HG03521 (cell line): ENCODE data around the gene CACNA1D.

Source experiments
- ATAC-seq: cut with Tn5 transposase; IDR thresholded peaks from one replicate; pipeline ENCODE4 v1.9.1; 2021; ENCODE audit warnings: mild to moderate bottlenecking, moderate library complexity; ENCODE audit not compliant: unreplicated experiment

Gene CACNA1D

GRCh38 chr3:53818221-53819162 lies 324.1 kb downstream of the CACNA1D start:
- no peak for ATAC-seq

GRCh38 chr3:53819163-53819868 lies 324.9 kb downstream of the CACNA1D start:
- ATAC-seq: no peak

- ATAC-seq: no peak
Measured at GRCh38 chr3:53820084-53820483, 325.7 kb downstream of the CACNA1D start.

GRCh38 chr3:53820756-53821580 lies 326.6 kb downstream of the CACNA1D start:
- no peak for ATAC-seq

DNA sequence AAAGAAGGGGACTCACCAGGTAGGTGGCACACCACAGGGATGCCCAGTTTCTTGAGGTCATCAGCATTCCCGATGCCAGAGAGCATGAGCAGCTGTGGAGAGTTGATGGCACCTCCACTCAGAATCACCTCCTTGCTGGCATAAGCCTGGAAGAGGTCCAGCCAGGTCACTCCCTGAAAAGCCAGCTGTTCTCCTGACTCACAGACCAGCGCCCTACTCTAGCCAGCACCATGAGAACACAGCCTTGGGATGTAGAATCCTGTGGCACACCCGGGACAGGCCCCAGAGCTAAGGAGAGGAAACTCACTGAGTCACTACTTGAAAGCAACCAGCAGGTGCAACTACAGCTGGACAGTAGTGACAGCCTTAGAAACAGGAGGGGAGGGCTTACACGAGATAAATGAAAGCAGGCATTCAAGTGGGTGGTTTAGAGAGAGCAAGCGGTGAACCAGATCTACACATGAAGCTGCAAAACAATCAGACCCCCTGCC lies 327.3 kb downstream of the CACNA1D start:
- no peak for ATAC-seq

DNA sequence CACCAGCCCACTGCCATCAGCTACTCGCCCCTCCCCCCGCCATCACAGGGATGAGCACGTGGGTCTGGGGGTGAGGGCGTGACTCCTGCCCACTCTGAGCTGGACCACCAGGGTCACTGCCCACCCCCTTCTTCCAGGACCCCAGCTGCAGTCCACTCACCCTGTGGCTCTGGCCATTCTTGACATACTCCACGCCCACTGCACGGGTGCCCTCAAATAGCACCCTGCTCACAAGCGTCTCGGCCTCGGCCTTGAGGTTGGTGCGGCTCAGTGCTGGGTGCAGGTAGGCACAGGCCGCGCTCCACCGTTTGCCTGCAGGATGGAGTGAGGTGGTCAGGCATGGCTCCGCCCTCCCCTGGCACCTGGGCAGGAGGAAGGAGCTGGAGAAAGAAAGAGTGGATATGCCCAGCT lies 327.9 kb downstream of the CACNA1D start:
- no peak for ATAC-seq

DNA sequence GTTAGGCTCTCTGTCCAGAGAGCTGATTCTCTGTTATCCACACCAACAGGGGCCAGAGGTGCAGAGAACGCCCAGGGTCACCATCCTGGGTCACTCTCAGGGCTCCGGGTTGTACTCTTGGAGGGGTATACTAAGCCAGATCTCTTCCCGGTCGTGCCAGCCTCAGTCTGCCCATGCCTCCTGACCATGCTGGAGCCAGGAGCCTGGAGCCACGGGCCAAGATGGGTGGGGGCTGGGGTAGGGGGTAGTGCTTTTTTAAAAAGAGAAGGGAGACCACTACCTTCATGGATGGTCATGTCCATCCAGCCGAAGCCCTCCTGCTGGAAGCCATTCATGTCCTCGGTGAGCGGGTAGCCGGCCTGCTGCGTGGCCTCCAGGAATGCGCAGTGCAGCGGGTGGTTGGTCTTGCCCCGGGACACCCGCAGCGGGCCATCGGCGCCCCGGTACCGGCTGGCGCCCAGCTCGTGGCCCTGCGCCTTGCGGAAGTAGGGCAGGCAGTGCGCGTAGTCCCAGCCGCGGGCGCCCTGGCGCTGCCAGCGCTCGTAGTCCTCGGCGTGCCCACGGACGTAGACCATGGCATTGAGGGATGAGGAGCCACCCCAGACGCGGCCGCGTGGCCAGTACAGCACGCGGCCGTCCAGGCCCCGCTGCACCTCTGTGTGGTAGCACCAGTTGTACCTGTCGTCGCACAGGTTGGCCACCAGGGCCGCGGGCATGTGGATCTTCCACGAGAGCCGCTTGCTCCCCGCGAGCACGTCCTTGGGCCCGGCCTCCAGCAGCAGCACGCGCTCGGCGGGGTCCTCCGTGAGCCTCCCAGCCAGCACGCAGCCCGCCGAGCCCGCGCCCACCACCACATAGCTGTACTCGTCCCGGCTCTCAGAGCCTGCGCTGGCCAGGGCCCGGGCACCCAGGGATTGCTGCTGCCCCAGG lies 328.9 kb downstream of the CACNA1D start:
- no peak for ATAC-seq

DNA sequence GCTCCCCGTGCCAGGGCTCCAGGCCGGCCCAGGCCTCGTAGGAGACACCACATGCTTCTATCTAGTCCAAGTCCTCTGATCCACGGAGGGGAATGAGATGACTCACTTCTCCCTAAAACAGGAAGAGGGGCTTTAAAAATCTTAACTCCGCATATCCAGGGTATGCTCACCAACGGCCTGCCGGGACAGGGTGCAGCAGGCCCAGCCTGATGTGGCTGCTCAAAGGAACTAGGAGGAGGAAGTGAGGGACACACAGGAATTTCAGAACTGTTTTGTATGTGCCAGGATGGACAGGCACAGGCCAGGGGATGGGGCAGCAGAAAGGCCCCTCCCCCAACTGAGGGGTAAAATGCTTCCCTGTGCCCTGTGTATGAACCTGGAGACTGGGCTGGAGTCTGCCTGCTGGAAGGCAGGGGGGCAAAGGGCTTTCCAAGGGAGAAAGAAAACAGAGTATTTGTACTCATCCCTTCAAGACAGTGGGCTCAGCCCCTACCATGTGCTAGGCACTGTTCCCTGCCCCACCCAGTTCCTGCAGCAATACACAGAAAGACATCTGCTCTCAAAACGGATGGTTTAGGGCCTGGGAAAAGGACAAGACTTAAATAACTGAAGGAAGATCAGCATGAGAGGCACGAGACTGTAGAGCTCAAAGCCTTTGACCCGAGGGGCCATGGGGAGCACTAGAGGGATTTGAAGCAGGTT lies 329.7 kb downstream of the CACNA1D start:
- ATAC-seq: no peak

- ATAC-seq: no peak
Measured at GRCh38 chr3:53824795-53825194, 330.4 kb downstream of the CACNA1D start.

- ATAC-seq: no peak
Measured at GRCh38 chr3:53826048-53826447, 331.6 kb downstream of the CACNA1D start.

DNA sequence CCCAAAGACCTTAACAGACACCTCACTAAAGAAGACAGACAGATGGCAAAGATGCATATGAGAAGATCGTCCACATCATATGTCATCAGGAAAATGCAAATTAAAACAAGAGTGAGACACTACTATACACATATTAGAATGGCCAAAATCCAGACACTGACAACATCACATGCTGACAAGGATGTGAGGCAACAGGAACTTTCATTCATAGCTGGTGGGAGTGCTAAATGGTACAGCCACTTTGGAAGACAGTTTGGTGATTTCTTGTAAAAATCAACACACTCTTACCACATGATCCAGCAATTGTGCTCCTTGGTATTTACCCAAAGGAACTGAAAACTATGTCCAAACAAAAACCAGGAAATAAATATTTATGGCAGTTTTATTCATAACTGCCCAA lies 334.2 kb downstream of the CACNA1D start:
- ATAC-seq: no peak

DNA sequence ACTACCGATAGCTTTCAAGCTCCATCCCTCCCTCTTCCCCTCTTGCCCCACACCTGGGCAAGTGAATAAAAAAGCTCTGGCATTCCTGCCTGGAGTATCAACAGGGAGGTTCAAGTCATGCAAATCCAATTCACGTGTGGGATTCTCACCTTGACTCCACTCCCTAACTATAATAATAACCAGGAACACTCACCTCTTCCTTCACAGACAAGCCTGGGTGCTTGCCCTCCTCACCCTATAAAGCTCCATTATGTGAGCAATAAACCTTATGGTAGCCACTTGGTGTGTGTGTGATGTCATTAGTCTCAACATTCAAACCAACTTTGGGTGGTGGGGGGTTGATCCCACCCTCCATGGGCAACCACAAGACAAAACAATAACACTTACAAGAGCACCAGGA lies 335.2 kb downstream of the CACNA1D start:
- no peak for ATAC-seq

GRCh38 chr3:53830944-53831343 lies 336.5 kb downstream of the CACNA1D start:
- no peak for ATAC-seq

GRCh38 chr3:53833053-53833645 lies 338.7 kb downstream of the CACNA1D start:
- no peak for ATAC-seq

DNA sequence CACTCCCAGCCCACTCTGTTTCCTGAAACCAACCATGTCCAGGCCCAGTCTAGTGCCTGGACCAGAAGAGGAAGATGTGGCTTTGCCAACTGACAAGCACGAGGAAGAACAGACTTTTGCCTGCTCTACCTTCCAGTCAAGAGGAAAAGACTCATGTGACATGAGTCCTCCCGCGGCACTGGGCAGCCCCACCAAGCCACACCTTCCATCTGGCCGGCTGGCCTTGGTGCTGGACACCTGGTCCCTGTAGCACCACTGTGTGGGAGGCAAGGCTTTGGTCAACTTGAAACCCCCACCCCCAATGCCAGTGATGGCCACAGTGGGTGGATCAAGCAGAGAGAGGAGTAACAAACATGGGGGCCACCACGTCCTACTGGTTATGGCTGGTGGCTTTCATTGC lies 339.3 kb downstream of the CACNA1D start:
- ATAC-seq: no peak

DNA sequence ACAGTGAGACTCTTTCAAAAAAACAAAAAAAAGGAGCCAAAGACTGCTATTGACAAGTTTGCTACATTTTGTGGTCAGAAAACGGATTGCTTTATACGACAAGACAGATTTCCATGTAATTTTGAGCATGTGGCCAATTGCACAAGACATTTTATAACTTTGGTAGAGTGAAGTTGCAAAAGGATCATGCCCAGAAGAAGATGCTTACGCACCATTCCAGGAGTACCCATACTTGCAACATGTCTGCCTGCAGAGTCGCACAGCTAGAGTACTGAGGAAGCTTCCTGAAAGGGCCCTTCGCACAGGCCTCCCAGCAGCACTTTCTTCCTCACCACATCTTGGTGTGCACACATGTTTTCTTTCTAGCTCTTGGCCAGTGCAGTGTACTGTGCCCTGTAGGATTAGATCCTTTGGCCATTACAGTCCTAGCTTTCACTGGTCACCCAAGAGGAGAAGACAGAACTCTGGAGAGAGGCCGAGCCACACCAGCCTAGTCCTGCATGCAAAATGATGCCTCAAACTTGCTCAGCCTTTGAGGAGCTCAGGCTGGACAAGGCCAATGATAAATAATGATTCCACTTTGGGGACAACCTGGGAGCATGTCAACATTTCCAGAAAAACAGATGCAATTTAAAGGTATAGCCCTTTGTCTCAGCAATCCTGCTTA lies 340.2 kb downstream of the CACNA1D start:
- no peak for ATAC-seq

DNA sequence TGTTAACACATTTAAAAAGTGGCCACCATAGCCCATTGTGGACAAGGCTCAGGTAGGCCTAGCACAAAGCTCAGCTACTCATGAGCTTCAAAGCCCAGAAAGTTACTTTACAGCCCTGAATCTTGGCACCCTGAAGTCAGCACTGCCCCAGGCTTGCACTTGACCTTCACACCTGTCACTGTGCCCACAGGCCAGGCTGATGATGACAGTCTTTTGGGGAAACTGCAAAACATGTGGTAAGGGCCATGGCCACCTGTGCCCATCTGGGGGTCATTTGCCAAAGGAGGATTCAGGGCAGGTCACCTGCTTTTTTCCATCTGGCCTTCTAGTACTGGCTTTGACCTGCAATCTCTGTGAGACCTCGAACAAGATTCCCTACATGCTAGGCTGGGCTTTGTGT lies 340.8 kb downstream of the CACNA1D start:
- ATAC-seq: no peak

DNA sequence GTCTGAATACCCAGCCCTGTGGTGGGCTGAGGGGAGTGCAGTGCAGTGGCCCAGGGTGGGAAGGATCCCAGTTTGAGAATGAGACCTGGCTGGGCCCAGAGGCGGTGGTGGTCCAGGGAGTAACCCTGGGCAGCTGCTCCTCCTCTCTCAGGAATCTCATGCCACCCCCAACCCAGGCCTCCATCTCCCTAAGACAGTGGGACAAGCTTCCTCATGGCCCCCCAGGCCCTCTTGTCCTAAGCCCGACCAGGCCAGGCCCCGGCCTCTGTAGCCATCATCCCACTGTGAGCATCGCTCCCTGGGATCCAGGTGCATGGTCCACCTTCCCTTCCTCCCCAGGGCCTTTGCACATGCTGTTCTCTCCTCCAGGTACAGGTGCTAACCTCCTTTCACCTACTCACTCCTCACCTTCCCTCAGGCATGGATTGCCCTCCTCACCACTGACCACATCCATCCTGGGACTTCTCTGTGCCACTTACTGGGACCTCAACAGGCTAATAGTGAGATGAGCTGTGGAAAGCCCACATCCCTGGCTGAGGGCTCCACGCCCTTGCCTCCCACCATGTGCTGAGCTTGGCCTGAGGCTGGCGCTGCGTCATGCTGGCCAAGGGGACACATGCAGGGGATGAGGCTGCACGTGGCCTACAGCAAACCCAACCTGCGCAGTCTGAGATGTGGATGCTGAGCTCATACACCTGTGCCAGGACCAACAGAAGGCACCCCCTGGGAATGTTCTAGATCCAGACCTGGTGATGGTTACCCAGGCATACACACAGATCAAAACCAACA lies 341.9 kb downstream of the CACNA1D start:
- ATAC-seq: no peak
